Stimulated activated CD8-positive, alpha-beta memory T cell treated with anti-CD3 and anti-CD28 coated beads, Interleukin-15, amount 100 ng/mL, for 4 hours (primary cell): ENCODE measurements around the gene YPEL3.
"Not testable (repeated sequence)": the region's sequence is repeated elsewhere in the genome, so short reads cannot be mapped to it uniquely, and the experiment has no call there.

ENCODE experiments used
- DNase-seq, 2 donors: peaks; one replicate each; pipeline ENCODE4 v3.0.0-alpha.2; 2020; ENCODE audit warnings: low read depth in 2 of 2

Gene YPEL3, protein sequence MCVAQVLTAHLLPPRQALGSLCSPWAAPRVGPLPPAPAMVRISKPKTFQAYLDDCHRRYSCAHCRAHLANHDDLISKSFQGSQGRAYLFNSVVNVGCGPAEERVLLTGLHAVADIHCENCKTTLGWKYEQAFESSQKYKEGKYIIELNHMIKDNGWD

DNA sequence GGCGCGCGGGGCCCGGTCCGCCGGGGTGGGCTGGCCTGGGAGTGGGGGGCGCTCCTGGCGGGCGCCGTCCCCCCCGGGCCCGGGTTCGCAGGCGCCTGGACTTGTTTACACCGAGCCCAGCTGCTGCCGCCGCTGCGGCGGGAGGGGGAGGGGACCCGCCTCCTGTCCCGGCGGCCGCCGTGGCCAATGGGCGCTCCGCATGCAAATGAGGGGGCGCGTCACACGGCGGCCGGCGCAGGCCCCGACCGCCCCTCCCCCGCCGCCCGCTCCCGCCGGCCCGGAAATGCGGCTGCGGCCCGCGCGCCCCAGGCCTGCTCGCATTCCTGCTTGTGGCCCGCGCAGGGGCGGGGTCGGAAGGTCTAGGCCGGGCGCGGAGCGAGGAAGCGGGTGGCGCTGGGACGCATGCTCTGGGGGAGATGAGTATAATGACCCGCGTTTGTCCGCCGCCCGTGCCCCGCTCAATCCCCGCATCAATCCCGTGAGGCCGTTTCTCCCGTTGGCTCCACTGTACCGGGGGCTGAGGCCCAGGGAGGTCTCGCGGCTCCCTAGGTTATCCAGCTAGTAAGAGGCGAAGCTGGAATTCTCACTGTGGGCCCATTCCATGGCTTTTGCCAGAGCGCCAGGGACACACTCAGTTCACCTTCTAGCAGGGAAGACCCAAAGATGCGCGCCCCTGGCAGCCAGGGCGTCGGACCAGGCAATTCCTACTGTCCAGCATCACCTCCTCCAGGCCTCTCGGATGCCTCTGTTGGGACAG, at the start of gene YPEL3:
Gene YPEL3, minus strand, starts transcription at position 109 of the 757 bp plus-strand sequence. CDS start 731 bp downstream, outside the sequence.
- DNase-seq: peak; percentile 73 to 81

DNA sequence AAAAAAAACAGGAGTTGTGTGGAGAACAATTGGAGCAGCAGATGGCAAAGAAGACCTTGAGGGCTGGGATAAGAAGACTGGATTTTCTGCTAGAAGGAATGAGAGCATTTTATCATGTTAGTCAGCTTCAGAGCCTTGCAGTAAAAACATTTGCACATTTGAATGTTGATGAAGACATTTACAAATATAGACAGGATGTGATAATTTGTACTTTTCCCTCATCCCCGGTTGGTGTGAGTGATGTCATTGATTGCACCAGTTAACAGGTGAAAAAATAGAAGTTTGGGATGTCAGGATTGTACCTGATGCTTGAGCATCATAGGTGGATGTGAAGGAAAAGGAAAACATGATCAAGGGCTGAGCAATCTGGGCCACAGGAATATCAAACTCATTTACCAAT, 49.6 kb upstream of the YPEL3 start:
- DNase-seq: no peak

DNA sequence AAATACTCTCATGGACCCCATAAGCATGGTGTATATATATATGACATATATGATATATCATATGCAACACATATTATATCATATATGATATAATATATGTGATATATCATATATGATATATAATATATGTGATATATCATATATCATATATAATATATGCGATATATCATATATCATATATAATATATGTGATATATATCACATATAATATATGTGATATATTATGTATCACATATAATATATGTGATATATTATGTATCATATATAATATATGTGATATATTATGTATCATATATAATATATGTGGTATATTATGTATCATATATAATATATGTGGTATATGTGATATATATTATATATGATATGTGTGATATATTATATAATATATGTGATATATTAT, 48.9 kb upstream of the YPEL3 start:
- DNase-seq: no peak

DNA sequence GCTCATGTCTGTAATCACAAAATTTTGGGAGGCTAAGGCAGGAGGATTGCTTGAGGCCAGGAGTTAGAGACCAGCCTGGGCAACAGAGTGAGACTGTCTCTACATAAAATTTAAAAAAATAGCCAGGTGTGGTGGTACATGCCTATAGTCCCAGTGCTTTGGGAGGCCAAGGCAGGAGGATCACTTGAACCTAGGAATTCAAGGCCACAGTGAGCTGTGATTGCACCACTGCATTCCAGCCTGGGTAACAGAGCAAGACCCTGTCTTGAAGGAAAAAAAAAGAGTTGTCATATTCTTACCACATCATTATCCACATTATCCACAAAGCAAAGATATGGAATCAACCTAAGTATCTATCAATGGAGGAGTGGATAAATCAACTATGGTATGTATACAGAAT, 48.0 kb upstream of the YPEL3 start:
- no peak for DNase-seq

DNA sequence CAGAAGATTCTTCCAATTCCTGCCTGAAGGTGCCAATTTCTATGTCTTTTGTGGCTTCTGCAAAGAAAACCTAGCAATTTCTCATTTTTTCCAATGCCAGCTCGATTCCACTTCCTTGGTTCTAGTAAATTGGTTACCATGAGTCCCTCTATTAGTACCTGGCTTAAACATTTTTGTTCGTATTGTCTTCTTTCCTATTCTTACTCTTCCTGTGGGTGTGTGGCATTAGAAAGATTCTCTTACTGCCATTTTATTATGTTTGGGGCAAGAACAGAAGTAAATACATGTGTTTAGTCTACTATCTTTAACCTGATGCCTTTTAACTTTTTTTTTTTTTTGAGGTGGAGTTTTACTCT, 47.3 kb upstream of the YPEL3 start:
- no peak for DNase-seq

DNA sequence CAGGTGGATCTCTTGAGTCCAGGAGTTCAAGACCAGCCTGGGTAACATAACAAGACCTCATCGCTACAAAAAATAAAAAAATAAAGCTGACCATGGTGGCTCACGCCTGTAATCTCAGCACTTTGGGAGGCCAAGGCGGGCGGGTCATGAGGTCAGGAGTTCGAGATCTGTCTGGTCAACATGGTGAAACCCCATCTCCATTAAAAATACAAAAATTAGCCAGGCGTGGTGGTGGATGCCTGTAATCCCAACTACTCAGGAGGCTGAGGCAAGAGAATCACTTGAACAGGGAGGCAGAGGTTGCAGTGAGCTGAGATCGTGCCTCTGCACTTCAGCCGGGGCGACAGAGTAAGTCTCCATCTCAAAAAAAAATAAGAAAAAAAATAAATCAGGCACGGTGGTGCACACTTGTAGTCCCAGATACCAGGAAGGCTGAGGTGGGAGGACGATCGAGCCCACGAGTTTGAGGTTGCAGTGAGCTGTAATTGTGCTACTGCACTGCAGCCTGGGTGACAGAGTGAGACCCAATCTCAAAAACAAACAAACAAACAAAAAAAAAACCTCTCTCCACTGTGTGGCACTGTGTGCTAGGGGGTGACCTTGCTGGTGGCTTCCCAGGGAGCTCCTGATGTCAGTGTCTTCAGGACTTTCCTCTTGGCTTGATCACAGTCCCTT, 46.8 kb upstream of the YPEL3 start:
- no peak for DNase-seq

DNA sequence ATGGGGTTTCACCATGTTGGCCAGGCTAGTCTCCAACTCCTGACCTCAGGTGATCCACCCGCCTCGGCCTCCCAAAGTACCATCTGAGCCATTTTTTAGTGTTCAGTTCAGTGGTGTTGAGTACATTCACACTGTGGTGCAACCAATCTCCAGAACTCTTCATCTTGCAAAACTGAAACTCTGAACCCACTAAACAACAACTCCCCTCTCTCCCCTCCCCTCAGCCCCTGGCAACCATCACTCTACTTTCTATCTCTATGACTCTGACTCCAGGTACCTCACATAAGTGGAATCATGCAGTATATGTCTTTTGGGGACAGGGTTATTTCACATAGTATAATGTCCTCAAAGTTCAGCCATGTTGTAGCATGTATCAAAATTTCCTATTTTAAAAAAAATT, 45.7 kb upstream of the YPEL3 start:
- DNase-seq: no peak

DNA sequence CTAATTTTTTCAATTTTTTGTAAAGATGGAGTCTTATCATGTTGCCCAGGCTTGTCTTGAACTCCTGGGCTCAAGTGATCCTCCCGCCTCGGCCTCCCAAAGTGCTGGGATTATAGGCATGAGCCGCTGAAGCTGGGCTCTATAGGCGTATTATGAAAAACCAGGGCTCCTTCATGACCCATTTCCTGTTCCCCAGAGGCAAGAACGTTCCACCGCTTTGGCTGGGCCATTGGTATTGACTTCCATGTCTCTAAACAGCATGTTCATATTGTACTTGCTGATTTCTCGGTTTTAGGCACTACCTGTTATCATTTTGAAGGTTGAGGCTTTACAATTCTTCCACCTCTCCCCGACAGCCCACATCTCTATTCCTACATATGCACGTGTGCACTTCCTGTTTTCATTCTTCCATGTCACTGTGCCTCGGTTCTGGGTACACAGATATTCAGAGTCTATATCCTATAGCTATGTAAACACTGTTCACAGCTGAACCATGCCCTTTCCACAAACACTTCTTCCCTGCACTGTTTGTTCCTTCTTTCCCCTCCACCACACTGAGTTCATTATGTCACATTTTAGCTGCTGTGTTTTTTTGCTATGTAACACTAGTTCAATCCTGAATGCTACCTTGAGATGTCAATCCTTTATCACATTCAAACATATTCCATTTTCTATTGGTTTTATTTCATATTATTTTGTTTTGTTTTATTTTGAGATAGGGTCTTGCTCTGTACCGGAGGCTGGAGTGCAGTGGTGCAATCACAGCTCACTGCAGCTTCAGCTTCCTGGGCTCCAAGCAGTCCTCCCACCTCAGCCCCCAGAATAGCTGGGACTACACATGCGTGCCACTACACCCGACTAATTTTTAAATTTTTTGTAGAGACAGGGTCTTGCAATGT, 43.8 kb upstream of the YPEL3 start:
- DNase-seq: no peak

DNA sequence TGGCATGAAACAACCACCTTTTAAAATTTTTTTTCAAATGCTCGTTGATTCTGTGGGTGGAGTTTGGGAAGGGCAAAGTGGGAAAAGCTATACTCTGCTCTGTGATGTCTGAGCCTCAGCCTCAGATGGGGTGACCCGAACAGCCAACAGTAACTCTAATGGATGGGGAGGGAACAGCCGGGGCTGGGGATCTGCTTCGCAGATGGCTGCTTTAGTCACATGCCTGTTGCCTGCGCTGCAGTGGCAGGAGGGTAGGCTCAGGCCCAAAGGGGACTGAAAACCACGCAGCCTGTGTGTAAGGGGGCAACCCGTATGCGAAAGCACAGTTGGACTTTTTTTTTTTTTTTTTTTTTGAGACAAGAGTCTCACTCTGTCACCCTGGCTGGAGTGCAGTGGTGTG, 41.9 kb upstream of the YPEL3 start:
- no peak for DNase-seq

DNA sequence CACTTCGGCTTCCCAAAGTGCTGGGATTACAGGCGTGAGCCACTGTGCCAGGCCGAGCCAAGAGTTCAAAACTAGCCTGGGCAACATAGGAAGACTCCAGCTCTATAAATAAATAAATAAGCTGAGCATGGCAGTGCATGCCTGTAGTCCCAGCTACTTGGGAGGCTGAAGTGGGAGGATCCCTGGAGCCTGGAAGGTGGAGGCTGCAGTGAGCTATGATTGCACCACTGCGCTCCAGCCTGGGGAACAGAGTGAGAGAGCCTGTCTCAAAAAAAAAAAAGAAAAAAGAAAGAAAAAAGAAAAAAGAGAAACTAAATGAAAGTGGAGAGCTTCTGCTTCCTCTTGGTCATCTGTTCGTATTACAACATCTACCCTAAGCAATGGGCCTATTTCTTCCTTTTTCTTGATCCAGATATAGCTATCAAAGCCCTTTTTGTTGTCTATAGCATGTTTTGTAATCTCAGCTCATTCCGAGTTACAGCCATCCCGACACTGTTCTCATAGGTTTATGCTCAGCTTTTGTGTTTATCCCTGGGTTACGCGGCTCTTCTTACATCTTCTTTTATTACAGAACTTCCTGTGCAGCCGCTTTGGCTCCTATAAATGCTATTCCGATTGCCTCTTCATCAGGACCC, 41.1 kb upstream of the YPEL3 start:
- DNase-seq: no peak

DNA sequence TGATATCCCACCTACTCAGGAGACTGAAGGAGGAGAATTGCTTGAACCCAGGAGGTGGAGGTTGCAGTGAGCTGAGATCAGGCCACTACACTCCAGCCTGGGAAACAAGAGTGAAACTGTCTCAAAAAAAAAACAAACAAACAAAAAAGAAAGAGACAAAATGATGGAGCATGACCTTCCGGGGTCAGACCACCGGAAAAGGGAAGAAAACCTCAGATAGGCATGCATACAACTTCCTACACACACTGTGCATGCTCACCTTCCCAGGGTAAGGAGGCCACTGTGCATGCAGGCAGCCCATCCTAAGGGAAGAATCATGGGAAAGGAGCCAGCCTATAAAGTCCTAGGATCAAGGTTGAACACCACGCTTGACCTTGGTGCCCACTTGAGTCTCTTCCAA, 36.6 kb upstream of the YPEL3 start:
- no peak for DNase-seq

DNA sequence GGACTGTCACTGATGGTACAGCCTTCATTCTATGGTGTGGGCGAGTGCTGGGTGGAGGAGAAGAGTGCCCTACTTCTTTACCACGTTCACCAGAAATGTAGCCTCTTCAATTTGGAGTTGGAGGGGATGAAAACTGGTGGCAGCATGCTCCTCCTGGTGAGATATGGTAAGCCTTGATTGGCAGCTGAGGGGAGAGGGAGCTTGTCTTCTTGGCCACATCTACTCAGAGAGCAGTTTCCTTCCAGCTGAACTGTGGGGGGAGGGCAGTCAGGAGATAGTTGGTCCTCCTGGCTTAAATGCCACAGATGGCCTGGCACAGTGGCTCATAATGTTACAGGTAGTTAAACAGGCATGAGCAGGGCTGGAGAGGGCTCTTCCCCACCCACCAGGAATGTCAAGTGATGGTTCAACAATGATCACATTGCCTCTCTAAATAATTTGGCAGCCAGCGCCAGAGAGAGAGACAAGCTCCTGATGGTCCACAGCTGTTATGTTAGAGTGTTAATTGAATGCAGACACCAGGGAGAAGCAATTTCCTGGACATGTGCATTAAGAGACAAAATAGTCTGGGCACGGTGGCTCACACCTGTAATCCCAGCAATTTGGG, 36.0 kb upstream of the YPEL3 start:
- no peak for DNase-seq

DNA sequence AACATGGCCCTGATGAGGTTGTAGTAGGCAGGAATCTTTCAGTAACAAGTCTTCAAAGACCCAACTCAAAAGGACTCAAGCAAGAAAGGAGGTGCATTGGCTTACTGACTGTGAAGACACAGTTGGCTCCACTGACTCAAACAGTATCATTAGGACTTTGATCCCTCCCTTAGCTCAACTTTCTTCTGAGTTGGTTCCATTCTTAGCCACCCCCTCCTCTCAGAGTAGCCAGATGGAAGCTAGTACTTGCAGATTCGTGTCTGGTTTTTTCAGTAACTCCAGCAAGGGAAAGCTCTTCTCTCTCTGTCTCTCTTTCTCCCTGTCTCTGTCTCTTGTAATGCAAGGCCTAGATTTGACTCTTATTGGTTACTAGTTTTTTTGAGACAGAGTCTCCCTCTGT, 32.0 kb upstream of the YPEL3 start:
- DNase-seq: no peak

DNA sequence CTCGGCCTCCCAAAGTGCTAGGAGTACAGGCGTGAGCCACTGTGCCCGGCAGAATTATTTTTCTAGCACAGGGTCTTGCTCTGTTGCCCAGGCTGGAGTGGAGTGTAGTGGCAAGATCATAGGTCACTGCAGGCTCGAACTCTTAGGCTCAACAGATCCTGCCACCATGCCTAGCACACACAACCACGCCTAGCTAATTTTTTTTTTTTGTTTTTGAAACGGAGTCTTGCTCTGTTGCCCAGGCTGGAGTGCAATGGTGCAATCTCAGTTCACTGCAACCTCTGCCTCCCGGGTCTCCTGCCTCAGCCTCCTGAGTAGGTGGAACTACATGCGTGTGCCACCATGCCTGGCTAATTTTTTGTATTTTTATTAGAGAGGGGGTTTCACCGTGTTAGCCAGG, 29.7 kb upstream of the YPEL3 start:
- not testable (repeated sequence) for DNase-seq

DNA sequence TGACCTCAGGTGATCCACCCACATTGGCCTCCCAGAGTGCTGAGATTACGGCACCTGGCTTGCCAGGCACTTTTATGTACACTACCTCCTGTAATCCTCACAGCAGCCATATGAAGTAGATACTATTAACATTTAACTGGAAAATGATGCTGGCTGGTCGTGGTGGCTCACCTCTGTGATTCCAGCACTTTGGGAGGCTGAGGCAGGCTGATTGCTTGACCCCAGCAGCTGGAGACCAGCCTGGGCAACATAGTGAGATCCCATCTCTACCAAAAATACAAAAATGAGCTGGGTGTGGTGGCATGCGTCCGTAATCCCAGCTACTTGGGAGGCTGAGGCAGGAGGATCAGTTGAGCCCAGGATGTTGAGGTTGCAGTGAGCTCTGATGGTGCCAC, 29.0 kb upstream of the YPEL3 start:
- no peak for DNase-seq

DNA sequence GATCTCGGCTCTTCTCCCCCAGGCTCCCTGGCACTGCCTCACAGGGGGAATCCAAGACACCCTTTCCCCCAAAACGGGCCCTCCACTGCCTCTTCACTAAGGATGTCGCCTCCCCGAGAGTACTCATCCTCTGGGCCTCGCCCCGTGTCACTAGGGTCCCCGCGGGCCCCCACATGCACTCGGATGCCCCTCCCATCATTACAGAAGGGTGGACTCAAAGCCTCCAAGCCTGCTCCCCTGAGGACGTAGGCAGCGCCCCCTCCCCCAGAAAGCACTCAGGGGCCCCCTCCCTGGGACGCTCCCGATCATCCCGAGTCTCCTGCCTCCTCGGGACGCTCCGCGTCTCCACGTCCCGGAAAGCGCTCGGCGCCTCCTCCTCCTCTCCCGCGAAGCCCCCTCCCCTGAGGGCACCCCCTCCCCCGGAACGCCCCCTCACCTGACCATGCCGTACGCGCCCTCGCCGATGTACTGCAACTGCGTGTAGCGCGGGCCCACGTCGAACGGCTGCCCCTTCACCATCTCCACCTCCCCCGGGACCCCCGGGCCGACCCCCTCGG, 26.7 kb upstream of the YPEL3 start:
- no peak for DNase-seq

DNA sequence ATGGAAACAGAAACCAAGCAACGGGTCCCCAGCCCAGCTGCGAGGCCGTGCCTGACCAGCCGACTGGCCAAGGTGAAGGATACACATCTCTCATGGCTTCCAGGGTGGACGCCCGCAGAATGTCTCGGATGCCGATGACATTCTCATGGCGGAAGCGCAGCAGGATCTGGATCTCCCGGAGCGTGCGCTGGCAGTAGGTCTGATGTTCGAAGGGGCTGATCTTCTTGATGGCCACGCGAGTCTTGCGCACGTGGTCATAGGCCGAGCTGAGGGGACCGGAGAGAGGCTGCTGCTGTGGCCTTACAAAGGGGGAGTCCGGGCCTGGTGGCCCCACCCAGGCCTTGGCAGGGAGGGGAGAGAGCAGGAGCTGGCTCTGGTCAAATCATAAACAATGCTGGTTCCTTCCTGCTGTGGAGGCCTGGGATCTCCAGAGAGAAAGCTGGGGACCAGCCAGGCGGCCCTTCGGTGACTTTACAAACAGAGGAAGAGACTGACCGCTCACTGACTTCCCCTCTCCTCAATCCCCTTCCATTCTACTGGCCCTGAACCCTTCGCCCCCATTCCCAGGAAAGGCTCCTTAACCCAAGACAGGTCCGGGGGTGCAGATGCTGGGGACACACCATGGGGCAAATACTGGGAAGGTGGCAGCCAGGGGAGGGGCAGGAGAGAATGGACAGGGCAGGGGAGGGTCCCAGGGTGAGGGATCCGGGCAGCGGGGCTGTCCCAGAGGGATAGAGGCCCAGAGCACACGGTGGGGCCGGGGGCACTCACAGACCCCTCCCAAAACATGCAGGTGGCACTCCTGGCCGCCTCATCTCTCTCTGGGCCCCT, 25.9 kb upstream of the YPEL3 start:
- no peak for DNase-seq

DNA sequence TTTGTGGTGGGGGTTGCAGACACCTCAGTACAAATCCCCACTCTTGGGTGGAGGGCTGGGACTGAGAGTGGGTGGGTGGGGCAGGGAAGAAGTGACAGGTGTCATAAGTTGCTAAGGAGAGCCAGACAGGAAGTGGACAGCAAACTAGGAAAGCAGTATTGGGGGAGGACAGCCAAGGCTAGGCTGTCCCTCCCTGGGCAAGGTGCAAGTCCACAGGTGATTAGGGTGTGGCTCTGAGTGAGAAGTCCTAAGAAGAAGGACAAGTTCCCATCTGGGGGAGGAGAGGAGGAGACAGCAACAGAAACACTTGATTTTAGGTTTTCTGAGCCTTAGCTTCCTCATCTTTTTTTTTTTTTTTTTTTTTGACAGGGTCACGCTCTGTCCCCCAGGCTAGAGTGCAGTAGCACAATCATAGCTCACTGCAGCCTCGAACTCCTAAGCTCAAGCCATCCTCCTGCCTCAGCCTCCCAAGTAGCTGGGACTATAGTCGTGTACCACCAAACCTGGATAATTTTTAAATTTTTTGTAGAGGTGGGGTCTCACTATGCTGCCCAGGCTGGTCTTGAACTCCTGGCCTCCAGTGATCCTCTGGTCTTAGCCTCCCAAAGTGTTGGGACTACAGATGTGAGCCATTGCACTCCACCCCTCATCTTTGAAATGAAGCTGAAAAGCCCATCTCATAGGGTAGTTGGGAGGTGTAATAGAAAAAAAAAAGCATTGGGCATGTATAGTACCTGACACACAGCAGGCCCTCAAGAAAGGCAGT, 24.5 kb upstream of the YPEL3 start:
- no peak for DNase-seq

DNA sequence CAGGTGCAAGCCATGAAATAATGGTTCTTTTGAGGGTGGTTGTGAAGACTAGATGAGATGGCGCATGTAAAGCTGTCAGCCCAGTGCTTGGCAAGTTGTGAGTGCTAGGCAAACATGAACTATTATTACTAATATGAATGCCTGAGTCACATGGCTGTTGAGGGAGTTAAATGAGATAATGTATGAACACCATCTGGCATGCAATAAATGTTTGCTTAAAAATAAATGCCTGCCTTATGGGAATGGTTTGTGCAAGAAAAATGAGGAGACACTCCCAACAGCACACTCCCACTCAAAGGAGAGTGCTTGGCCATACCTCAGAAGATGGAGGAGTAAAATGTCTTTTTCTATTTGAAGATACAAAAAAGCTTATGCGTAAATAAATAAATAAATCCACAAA, 23.4 kb upstream of the YPEL3 start:
- DNase-seq: no peak
